Peyer's patch (tissue), 4 donors: ENCODE results near the gene CNOT3. TPM values are rescaled to one million over a fixed set of nuclear protein-coding genes. Genes with fewer than 3 reads are reported as not detected.
A peak's percentile ranks its signal among the peaks of the same experiment; 100 is the strongest.

Experiments used
- DNase-seq, 3 donors: peaks; one replicate each; pipeline ENCODE4 v3.0.0-alpha.2; 2017 to 2019
- H3K27ac ChIP-seq, 4 donors: fragments of 200-600 bp; sonication (generic); one replicate each; pipeline ENCODE4 v1.5.1; 2016 to 2019
- H3K27me3 ChIP-seq, 2 donors: fragments of 200-600 bp; sonication (generic); one replicate each; pipeline ENCODE4 v1.5.1; 2019
- H3K36me3 ChIP-seq, 3 donors: fragments of 200-600 bp; sonication (generic); one replicate each; pipeline ENCODE4 v1.5.1; 2016 to 2019
- H3K4me1 ChIP-seq, 4 donors: fragments of 200-600 bp; sonication (generic); one replicate each; pipeline ENCODE4 v1.5.1; 2016 to 2019
- H3K4me3 ChIP-seq, 4 donors: fragments of 200-600 bp; sonication (generic); 1 replicate in 3 of 4; 2 replicates in 1 of 4; pipeline ENCODE4 v1.5.1; 2016 to 2019; ENCODE audit warnings: mild to moderate bottlenecking in 1 of 4
- H3K9me3 ChIP-seq, 4 donors: fragments of 200-600 bp; sonication (generic); one replicate each; pipeline ENCODE4 v1.5.1; 2016 to 2019; ENCODE audit warnings: mild to moderate bottlenecking in 1 of 4
- CTCF ChIP-seq, 6 experiments: fragments of 450-650 bp in 4 of 6; fragments of 200-600 bp in 2 of 6; sonication (generic) in 1 of 6; IDR thresholded peaks; one replicate each; pipeline ENCODE4 v1.5.1; 2017 to 2019; ENCODE audit warnings: antibody characterized with exemption in 6 of 6, mild to moderate bottlenecking in 3 of 6, moderate library complexity in 1 of 6
- POLR2A ChIP-seq, 2 donors: fragments of 450-650 bp; IDR thresholded peaks; one replicate each; pipeline ENCODE4 v1.5.1; 2017; ENCODE audit warnings: antibody characterized with exemption in 2 of 2, mild to moderate bottlenecking in 2 of 2, moderate library complexity in 2 of 2
- total RNA-seq, 4 donors: library from RNA; depleted of rRNA; stranded (reverse); fragments of >200 nt; gene quantifications; one replicate each; pipeline ENCODE4 v1.1.0, GENCODE V29; 2016

The CNOT3 gene
- total RNA-seq, 4 donors from 2014 or later, result 26.1 to 99.9 (median 38.9) TPM

- H3K4me1 ChIP-seq, result peaks cover 0 to 20% (median 11%) of the 10 kb centered on the region in 4 donors
- peaks cover 0 to 32% (median 0%) of the 10 kb centered on the region in 3 donors for H3K36me3 ChIP-seq
- H3K4me3 ChIP-seq, result no peak overlapping the region
- no peaks in the 10 kb centered on the region for H3K9me3 ChIP-seq
- no peaks in the 10 kb centered on the region for H3K27me3 ChIP-seq
- no peak overlapping the region for H3K27ac ChIP-seq
- TF ChIP-seq POLR2A (IDR thresholded peaks at IDR 0.05), result no peak
- no peak for TF ChIP-seq CTCF (IDR thresholded peaks at IDR 0.05)
- no peak for DNase-seq
These were observed 59.6 kb downstream of the CNOT3 start for GRCh38 chr19:54197121-54197520.

- peaks cover 0 to 32% (median 17%) of the 10 kb centered on the region in 4 donors for H3K4me1 ChIP-seq
These were observed 61.8 kb downstream of the CNOT3 start for GRCh38 chr19:54199401-54199800.

GRCh38 chr19:54201172-54201701, 63.7 kb downstream of the CNOT3 start:
- no peak for TF ChIP-seq CTCF (IDR thresholded peaks at IDR 0.05)
- TF ChIP-seq POLR2A (IDR thresholded peaks at IDR 0.05), result no peak
- H3K9me3 ChIP-seq, result no peaks in the 10 kb centered on the region

More at GRCh38 chr19:54199401-54199800, 61.8 kb downstream of the CNOT3 start:
- H3K4me3 ChIP-seq, result no peak overlapping the region
- TF ChIP-seq POLR2A (IDR thresholded peaks at IDR 0.05) (no peak), CTCF (IDR thresholded peaks at IDR 0.05) (no peak)
- H3K27ac ChIP-seq, result no peak overlapping the region
- peaks cover 0 to 36% (median 0%) of the 10 kb centered on the region in 3 donors for H3K36me3 ChIP-seq
- H3K9me3 ChIP-seq, result no peaks in the 10 kb centered on the region
- H3K27me3 ChIP-seq, result no peaks in the 10 kb centered on the region
- no peak for DNase-seq

GRCh38 chr19:54201980-54202379, 64.4 kb downstream of the CNOT3 start:
- Histone ChIP-seq H3K36me3 (peaks cover 0 to 52% (median 0%) of the 10 kb centered on the region in 3 donors), H3K9me3 (no peaks in the 10 kb centered on the region), H3K27me3 (no peaks in the 10 kb centered on the region), H3K4me3 (peak overlapping the region in 3 of 4 donors; percentile 55 to 72 (median 68)), H3K27ac (peak overlapping the region in 1 of 4 donors; percentile 88), H3K4me1 (peaks cover 0 to 52% (median 18%) of the 10 kb centered on the region in 4 donors)
- DNase-seq, result no peak
- TF ChIP-seq CTCF (IDR thresholded peaks at IDR 0.05) (no peak), POLR2A (IDR thresholded peaks at IDR 0.05) (no peak)

More at GRCh38 chr19:54201172-54201701, 63.7 kb downstream of the CNOT3 start:
- no peak for DNase-seq
- peaks cover 0 to 44% (median 0%) of the 10 kb centered on the region in 3 donors for H3K36me3 ChIP-seq
- no peaks in the 10 kb centered on the region for H3K27me3 ChIP-seq
- H3K27ac ChIP-seq, result peak overlapping the region; percentile 79 to 92 (median 88)
- H3K4me3 ChIP-seq, result peak overlapping the region; percentile 55 to 72 (median 62)
- H3K4me1 ChIP-seq, result peaks cover 0 to 45% (median 17%) of the 10 kb centered on the region in 4 donors

GRCh38 chr19:54203151-54203611, 65.6 kb downstream of the CNOT3 start:
- H3K27me3 ChIP-seq, result no peaks in the 10 kb centered on the region
- peak overlapping the region in 2 of 4 donors; percentile 3 to 11 for H3K4me3 ChIP-seq
- H3K27ac ChIP-seq, result peak overlapping the region in 1 of 4 donors; percentile 1
- no peaks in the 10 kb centered on the region for H3K9me3 ChIP-seq
- no peak for DNase-seq
- TF ChIP-seq POLR2A (IDR thresholded peaks at IDR 0.05) (no peak), CTCF (IDR thresholded peaks at IDR 0.05) (no peak)
- H3K4me1 ChIP-seq, result peaks cover 0 to 63% (median 26%) of the 10 kb centered on the region in 4 donors
- peaks cover 0 to 63% (median 0%) of the 10 kb centered on the region in 3 donors for H3K36me3 ChIP-seq
